Bone marrow (tissue), 2 donors: ENCODE results near the gene INPP5K.
"Not testable (repeated sequence)": the region's sequence is repeated elsewhere in the genome, so short reads cannot be mapped to it uniquely, and the experiment has no call there.

Source experiments
- DNase-seq, 2 donors: peaks; one replicate each; lab custom pipeline; 2025; lab: John Stamatoyannopoulos, UW

Gene INPP5K

GRCh38 chr17:1464186-1464585 is 52.2 kb downstream of the INPP5K start:
- DNase-seq: no peak

- no peak for DNase-seq
These were observed 54.0 kb downstream of the INPP5K start for GRCh38 chr17:1462164-1463112.

GRCh38 chr17:1461198-1461944 is 55.0 kb downstream of the INPP5K start:
- DNase-seq: no peak

GRCh38 chr17:1460233-1460632 is 56.2 kb downstream of the INPP5K start:
- no peak for DNase-seq

- DNase-seq: peak; percentile 89 to 93
These were observed 60.4 kb downstream of the INPP5K start, which contains the start of gene CRK for GRCh38 chr17:1455797-1456599. Gene CRK (minus strand): TSS chr17:1456232. CDS start chr17:1456117, 115 bp downstream.

- DNase-seq: peak in 1 of 2 donors; percentile 79
These were observed 61.1 kb downstream of the INPP5K start for GRCh38 chr17:1455291-1455796.

GRCh38 chr17:1454541-1454940 is 61.9 kb downstream of the INPP5K start:
- no peak for DNase-seq

- DNase-seq: not testable (repeated sequence)
These were observed 62.7 kb downstream of the INPP5K start for GRCh38 chr17:1453694-1454093.

GRCh38 chr17:1452836-1453235 is 63.6 kb downstream of the INPP5K start:
- no peak for DNase-seq

- DNase-seq: not testable (repeated sequence)
These were observed 66.2 kb downstream of the INPP5K start for GRCh38 chr17:1450261-1450660.

- no peak for DNase-seq
These were observed 66.9 kb downstream of the INPP5K start for GRCh38 chr17:1449412-1449967.

GRCh38 chr17:1447052-1447451 is 69.4 kb downstream of the INPP5K start:
- no peak for DNase-seq

- DNase-seq: no peak
These were observed 70.2 kb downstream of the INPP5K start for GRCh38 chr17:1446201-1446600.

GRCh38 chr17:1445695-1446094 is 70.7 kb downstream of the INPP5K start:
- not testable (repeated sequence) for DNase-seq
